NCI-H2107 (cell line): Measurements from ENCODE around the gene CEACAM1.
A peak's percentile ranks its signal among the peaks of the same experiment; 100 is the strongest.
"Not testable (repeated sequence)": the region's sequence is repeated elsewhere in the genome, so short reads cannot be mapped to it uniquely, and the experiment has no call there.

ENCODE experiments used
- DNase-seq: peaks from one replicate; lab custom pipeline; 2025; lab: John Stamatoyannopoulos, UW

The CEACAM1 gene

GRCh38 chr19:42473686-42474085 lies 54.6 kb downstream of the CEACAM1 start:
- no peak for DNase-seq

- DNase-seq = no peak
Measured at GRCh38 chr19:42472402-42473147, 55.7 kb downstream of the CEACAM1 start.

GRCh38 chr19:42471554-42472249 lies 56.6 kb downstream of the CEACAM1 start:
- no peak for DNase-seq

GRCh38 chr19:42469311-42470235 lies 58.7 kb downstream of the CEACAM1 start:
- DNase-seq = no peak

GRCh38 chr19:42468273-42468796 lies 59.9 kb downstream of the CEACAM1 start:
- peak; percentile 51 for DNase-seq

GRCh38 chr19:42467183-42467760 lies 61.0 kb downstream of the CEACAM1 start:
- DNase-seq = no peak

GRCh38 chr19:42466521-42467182 lies 61.6 kb downstream of the CEACAM1 start:
- no peak for DNase-seq

GRCh38 chr19:42465827-42466280 lies 62.4 kb downstream of the CEACAM1 start:
- DNase-seq = no peak

GRCh38 chr19:42461700-42462324 lies 66.5 kb downstream of the CEACAM1 start:
- DNase-seq = no peak

- not testable (repeated sequence) for DNase-seq
Measured at GRCh38 chr19:42461231-42461630, 67.0 kb downstream of the CEACAM1 start.

- DNase-seq = no peak
Measured at GRCh38 chr19:42459926-42460325, 68.4 kb downstream of the CEACAM1 start.
